B cell (primary cell): ENCODE results near the gene TMIGD2. TPM values are rescaled to one million over a fixed set of nuclear protein-coding genes. Genes with fewer than 3 reads are reported as not detected.

Experiments
- ATAC-seq: fragments of 200-7000 bp; cut with Tn5 transposase; one replicate; pipeline ENCODE4 v1.10.0; 2021; ENCODE audit warnings: low read depth, mild to moderate bottlenecking, moderate number of reproducible peaks, moderate library complexity
- CTCF ChIA-PET: fragments of 350-600 bp; sonication (Branson Sonifier 250); formaldehyde crosslinking; loops from one replicate; lab custom pipeline; 2021; ENCODE audit warnings: antibody characterized with exemption, inconsistent platforms; lab: Charles Lee
- POLR2A ChIA-PET: fragments of 350-600 bp; sonication (Branson Sonifier 250); formaldehyde crosslinking; loops from one replicate; lab custom pipeline; 2021; ENCODE audit warnings: antibody characterized with exemption; lab: Charles Lee
- DNase-seq: peaks from one replicate; pipeline ENCODE4 v3.0.0; 2013
- H2AFZ ChIP-seq: 2 replicates; pipeline ENCODE4 v1.6.1; 2012; ENCODE audit warnings: mild to moderate bottlenecking, low read depth, low read length; ENCODE audit not compliant: insufficient read depth, poor library complexity, severe bottlenecking
- H3K27ac ChIP-seq, 2 donors: 1 replicate in 1 of 2; 2 replicates in 1 of 2; pipeline ENCODE4 v1.5.1; 2012 to 2013; ENCODE audit warnings: low read length in 2 of 2, mild to moderate bottlenecking in 2 of 2, moderate library complexity in 1 of 2
- H3K27me3 ChIP-seq, 4 experiments: fragments of 200-600 bp in 1 of 4; sonication (generic) in 1 of 4; replicated peaks in 1 of 4; 1 replicate in 2 of 4; 2 replicates in 2 of 4; pipeline versions ENCODE4 v1.6.1 to v1.7.0; 2013 to 2016; ENCODE audit warnings: low read length in 3 of 4, mild to moderate bottlenecking in 2 of 4, mixed read lengths in 1 of 4, moderate library complexity in 1 of 4; ENCODE audit not compliant: insufficient read depth in 4 of 4, control insufficient read depth in 3 of 4; ENCODE audit errors: control extremely low read depth in 1 of 4
- H3K36me3 ChIP-seq, 2 experiments: replicated peaks in 1 of 2; 1 replicate in 1 of 2; 2 replicates in 1 of 2; pipeline versions ENCODE4 v1.6.1 to v1.7.1; 2013; ENCODE audit warnings: low read length in 1 of 2; ENCODE audit not compliant: insufficient read depth in 2 of 2, control insufficient read depth in 1 of 2; ENCODE audit errors: control extremely low read depth in 1 of 2, extremely low read depth in 1 of 2
- H3K4me1 ChIP-seq, 2 donors: fragments of 200-600 bp in 1 of 2; sonication (generic) in 1 of 2; 1 replicate in 1 of 2; 2 replicates in 1 of 2; pipeline versions ENCODE4 v1.5.1 to v1.6.1; 2013 to 2017; ENCODE audit warnings: low read length in 2 of 2; ENCODE audit not compliant: control insufficient read depth in 2 of 2, insufficient read depth in 2 of 2
- H3K4me2 ChIP-seq: replicated peaks from 2 replicates; pipeline ENCODE3; 2012; ENCODE audit warnings: mild to moderate bottlenecking, low read depth, low read length; ENCODE audit not compliant: poor library complexity, severe bottlenecking
- H3K4me3 ChIP-seq, 5 experiments: fragments of 200-600 bp in 1 of 5; sonication (generic) in 1 of 5; 1 replicate in 3 of 5; 2 replicates in 2 of 5; pipeline versions ENCODE4 v1.5.1 to v1.7.0; 2011 to 2016; ENCODE audit warnings: low read length in 4 of 5, mild to moderate bottlenecking in 4 of 5, low read depth in 2 of 5, control low read depth in 1 of 5, moderate library complexity in 1 of 5; ENCODE audit not compliant: insufficient read depth in 1 of 5; ENCODE audit errors: control extremely low read depth in 1 of 5, extremely low read depth in 1 of 5
- H3K79me2 ChIP-seq: fragments of 200-600 bp; sonication (generic); one replicate; pipeline ENCODE4 v1.6.0; 2016; ENCODE audit warnings: low read length; ENCODE audit not compliant: control insufficient read depth, insufficient read depth
- H3K9ac ChIP-seq: fragments of 200-600 bp; sonication (generic); 2 replicates; pipeline ENCODE4 v1.6.1; 2017; ENCODE audit warnings: mild to moderate bottlenecking, low read length, moderate library complexity
- H3K9me3 ChIP-seq, 3 donors: one replicate each; pipeline versions ENCODE4 v1.6.1 to v1.7.1; 2013; ENCODE audit warnings: low read length in 2 of 3; ENCODE audit not compliant: control insufficient read depth in 2 of 3, insufficient read depth in 1 of 3; ENCODE audit errors: control extremely low read depth in 1 of 3
- H4K20me1 ChIP-seq: 2 replicates; pipeline ENCODE4 v1.6.0; 2012; ENCODE audit warnings: mild to moderate bottlenecking, low read length; ENCODE audit not compliant: insufficient read depth, control insufficient read depth, poor library complexity, severe bottlenecking
- H3K27ac Mint-ChIP-seq: one replicate; pipeline ENCODE4 v1.8.0; 2021; ENCODE audit warnings: mixed read lengths
- H3K27me3 Mint-ChIP-seq: one replicate; pipeline ENCODE4 v1.8.0; 2021; ENCODE audit warnings: mixed read lengths
- H3K4me1 Mint-ChIP-seq: one replicate; pipeline ENCODE4 v1.8.0; 2021; ENCODE audit warnings: mixed read lengths
- H3K4me3 Mint-ChIP-seq: one replicate; pipeline ENCODE4 v1.8.0; 2021; ENCODE audit warnings: mixed read lengths
- H3K9me3 Mint-ChIP-seq: one replicate; pipeline ENCODE4 v1.8.0; 2022; ENCODE audit warnings: mixed read lengths; ENCODE audit not compliant: insufficient read depth
- EZH2 ChIP-seq: IDR thresholded peaks from 2 replicates; pipeline ENCODE4 v1.6.1; 2012; ENCODE audit warnings: borderline replicate concordance, low read depth, mild to moderate bottlenecking, moderate library complexity, low read length; ENCODE audit not compliant: insufficient read depth, poor library complexity, severe bottlenecking
- WGBS: methylation state at CpG from one replicate; pipeline ENCODE4 v1.1.5; 2013; ENCODE audit warnings: missing lambda C conversion rate; ENCODE audit not compliant: insufficient coverage; 5-methylcytosine and 5-hydroxymethylcytosine counted together
- intact Hi-C: fragments of 100-400 bp; cut with micrococcal nuclease; formaldehyde crosslinking; loops from one replicate; pipeline ENCODE4 v1.10.0; 2022
- polyA plus RNA-seq: library from polyadenylated mRNA; depleted of rRNA; stranded (reverse); fragments of >200 nt; gene quantifications from 2 replicates; pipeline ENCODE4 v1.2.3, GENCODE V29; 2012
- total RNA-seq, 2 donors: library from RNA; stranded (reverse); fragments of 120-200 nt in 1 of 2; gene quantifications; 1 replicate in 1 of 2; 2 replicates in 1 of 2; pipeline versions ENCODE4 v1.2.3 to v1.2.4, GENCODE V29; 2013 to 2022
- TF ChIP-seq, protein P1 (sequence below): fragments of 200-600 bp; IDR thresholded peaks from one replicate; pipeline ENCODE4 v1.8.0; 2022; ENCODE audit warnings: antibody characterized with exemption, mild to moderate bottlenecking

Gene TMIGD2
- total and polyA plus RNA-seq, 2 donors (not counting 1 experiment from before 2014, with no cell fraction given), result 0.24 TPM; not detected in 1

DNA sequence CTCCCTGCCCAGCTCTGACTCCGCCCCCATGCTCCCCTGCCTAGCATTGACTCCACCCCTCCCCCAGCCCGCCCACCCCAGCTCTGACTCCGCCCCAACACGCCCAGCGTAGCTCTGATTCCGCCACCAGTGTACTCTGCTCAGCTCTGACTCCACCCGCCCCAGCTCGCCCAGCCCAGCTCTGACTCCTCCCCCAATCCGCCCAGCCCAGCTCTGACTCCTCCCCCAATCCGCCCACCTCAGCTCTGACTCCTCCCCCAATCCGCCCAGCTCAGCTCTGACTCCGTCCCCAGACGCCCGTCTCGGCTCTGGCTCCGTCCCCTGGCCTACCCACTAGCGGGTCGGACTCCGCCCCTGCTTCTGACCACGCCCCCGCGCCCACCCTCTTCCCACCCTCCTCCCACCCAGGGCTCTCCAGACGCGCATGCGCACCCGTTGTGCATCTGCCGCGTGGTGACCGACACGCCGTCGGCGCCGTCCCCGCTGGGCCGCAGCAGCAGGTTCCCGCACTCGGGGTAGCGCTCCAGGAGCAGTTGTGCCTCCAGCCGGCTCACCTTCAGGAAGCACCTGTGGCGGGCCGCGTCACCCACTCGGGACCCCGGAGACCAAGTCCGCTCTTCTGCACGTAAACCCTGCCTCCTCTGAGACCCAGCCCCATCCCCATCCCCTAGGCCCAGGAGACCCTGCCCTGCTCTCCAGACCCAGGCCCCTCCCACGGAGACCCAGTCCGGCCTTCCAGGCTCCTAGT is 26.2 kb upstream of the TMIGD2 start:
- CTCF ChIA-PET, result interaction anchor here (0.8 kb wide), 1 partner anchor 15 kb away, joined by 3 read pairs; the partner anchor contains the start of gene MPND
- peaks cover 0 to 27% (median 0%) of the 10 kb centered on the region in 3 donors for H3K9me3 ChIP-seq
- H3K4me1 ChIP-seq, result peaks cover 18 to 31% of the 10 kb centered on the region in 2 donors
- DNase-seq, result peak; percentile 93
- peak overlapping the region; percentile 74 for H3K4me2 ChIP-seq
- H4K20me1 ChIP-seq, result no peaks in the 10 kb centered on the region
- H3K36me3 ChIP-seq, result no peaks in the 10 kb centered on the region
- intact Hi-C loops, result loop anchor here (1.0 to 5.0 kb wide), 3 partner anchors 14 to 144 kb away; partner anchors contain the start of genes HDGFL2 and SH3GL1
- H3K4me3 ChIP-seq, result peak overlapping the region in 4 of 5 experiments; percentile 37 to 54 (median 46)
- H3K4me3 Mint-ChIP-seq, result peak overlapping the region; percentile 79
- H2AFZ ChIP-seq, result peak overlapping the region; percentile 66
- ATAC-seq, result peak; percentile 86
- H3K27me3 Mint-ChIP-seq, result no peaks in the 10 kb centered on the region
- H3K27me3 ChIP-seq, result peaks cover 0 to 11% (median 0%) of the 10 kb centered on the region in 4 experiments
- H3K9ac ChIP-seq, result peak overlapping the region; percentile 44
- 1% methylated on average over 44 of the region's 49 CpGs for WGBS
- H3K4me1 Mint-ChIP-seq, result peaks cover 28% of the 10 kb centered on the region
- peak overlapping the region; percentile 85 for H3K27ac Mint-ChIP-seq
- peak overlapping the region in 1 of 2 donors; percentile 36 for H3K27ac ChIP-seq
- H3K9me3 Mint-ChIP-seq, result no peaks in the 10 kb centered on the region
- POLR2A ChIA-PET, result interaction anchor here (0.6 to 1.0 kb wide), 2 partner anchors 14 to 1939 kb away, joined by 3 to 4 read pairs; partner anchors contain the start of gene MPND
- TF ChIP-seq EZH2, result no peak
- TF ChIP-seq, protein P1, sequence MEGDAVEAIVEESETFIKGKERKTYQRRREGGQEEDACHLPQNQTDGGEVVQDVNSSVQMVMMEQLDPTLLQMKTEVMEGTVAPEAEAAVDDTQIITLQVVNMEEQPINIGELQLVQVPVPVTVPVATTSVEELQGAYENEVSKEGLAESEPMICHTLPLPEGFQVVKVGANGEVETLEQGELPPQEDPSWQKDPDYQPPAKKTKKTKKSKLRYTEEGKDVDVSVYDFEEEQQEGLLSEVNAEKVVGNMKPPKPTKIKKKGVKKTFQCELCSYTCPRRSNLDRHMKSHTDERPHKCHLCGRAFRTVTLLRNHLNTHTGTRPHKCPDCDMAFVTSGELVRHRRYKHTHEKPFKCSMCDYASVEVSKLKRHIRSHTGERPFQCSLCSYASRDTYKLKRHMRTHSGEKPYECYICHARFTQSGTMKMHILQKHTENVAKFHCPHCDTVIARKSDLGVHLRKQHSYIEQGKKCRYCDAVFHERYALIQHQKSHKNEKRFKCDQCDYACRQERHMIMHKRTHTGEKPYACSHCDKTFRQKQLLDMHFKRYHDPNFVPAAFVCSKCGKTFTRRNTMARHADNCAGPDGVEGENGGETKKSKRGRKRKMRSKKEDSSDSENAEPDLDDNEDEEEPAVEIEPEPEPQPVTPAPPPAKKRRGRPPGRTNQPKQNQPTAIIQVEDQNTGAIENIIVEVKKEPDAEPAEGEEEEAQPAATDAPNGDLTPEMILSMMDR, result no peak
- no peaks in the 10 kb centered on the region for H3K79me2 ChIP-seq
